Stomach (tissue), 19 donors: ENCODE data around the gene NR4A1. TPM values are rescaled to one million over a fixed set of nuclear protein-coding genes. Genes with fewer than 3 reads are reported as not detected.

Experiments
- DNase-seq, 2 donors: peaks; one replicate each; pipeline versions ENCODE4 v3.0.0 to v3.0.0-alpha.2; 2013 to 2019
- H3K27ac ChIP-seq, 5 donors: fragments of 200-600 bp in 4 of 5; sonication (generic) in 4 of 5; one replicate each; pipeline ENCODE4 v1.5.1; 2013 to 2019; ENCODE audit warnings: mild to moderate bottlenecking in 1 of 5, moderate library complexity in 1 of 5
- H3K27me3 ChIP-seq, 3 donors: fragments of 200-600 bp; sonication (generic); one replicate each; pipeline ENCODE4 v1.5.1; 2017 to 2019; ENCODE audit warnings: mixed run types in 1 of 3
- H3K36me3 ChIP-seq, 4 donors: fragments of 200-600 bp; sonication (generic); 1 replicate in 3 of 4; 2 replicates in 1 of 4; pipeline ENCODE4 v1.5.1; 2016 to 2019
- H3K4me1 ChIP-seq, 4 donors: fragments of 200-600 bp; sonication (generic); one replicate each; pipeline ENCODE4 v1.5.1; 2016 to 2019
- H3K4me3 ChIP-seq, 4 donors: fragments of 200-600 bp; sonication (generic) in 3 of 4; one replicate each; pipeline ENCODE4 v1.5.1; 2016 to 2019; ENCODE audit warnings: mild to moderate bottlenecking in 1 of 4
- H3K9me3 ChIP-seq, 4 donors: fragments of 200-600 bp; sonication (generic); one replicate each; pipeline ENCODE4 v1.5.1; 2016 to 2019
- CTCF ChIP-seq, 7 experiments: fragments of 450-650 bp in 4 of 7; fragments of 200-600 bp in 3 of 7; sonication (generic) in 3 of 7; IDR thresholded peaks; one replicate each; pipeline ENCODE4 v1.5.1; 2016 to 2019; ENCODE audit warnings: antibody characterized with exemption in 7 of 7, control low read depth in 2 of 7, mild to moderate bottlenecking in 1 of 7
- EP300 ChIP-seq: sonication (generic); formaldehyde crosslinking; IDR thresholded peaks from one replicate; pipeline ENCODE4 v1.6.1; 2017; ENCODE audit warnings: antibody characterized with exemption
- POLR2A ChIP-seq, 4 donors: fragments of 450-650 bp; IDR thresholded peaks; one replicate each; pipeline ENCODE4 v1.6.1; 2016; ENCODE audit warnings: antibody characterized with exemption in 4 of 4, control low read depth in 2 of 4, mild to moderate bottlenecking in 1 of 4, moderate library complexity in 1 of 4
- POLR2AphosphoS5 ChIP-seq, 3 donors: sonication (generic); formaldehyde crosslinking; IDR thresholded peaks; one replicate each; pipeline ENCODE4 v1.6.1; 2016; ENCODE audit warnings: antibody characterized with exemption in 3 of 3
- WGBS, 5 donors: extraction: QIAGEN DNeasy Blood & Tissue Kit in 3 of 5; methylation state at CpG; one replicate each; pipeline versions ENCODE4 v1.1.5 to v1.1.7; 2013 to 2018; 5-methylcytosine and 5-hydroxymethylcytosine counted together
- intact Hi-C: fragments of 100-400 bp; cut with DNase I; formaldehyde crosslinking; loops from one replicate; pipeline ENCODE4 v1.15.1; 2023; ENCODE audit warnings: low total_unique reads
- long read RNA-seq, 10 donors: transcript quantifications; one replicate each; lab custom pipeline, GENCODE V29; 2026
- polyA plus RNA-seq, 3 donors: library from polyadenylated mRNA; stranded (reverse); fragments of 200-250 nt; gene quantifications; one replicate each; pipeline ENCODE4 v1.2.3, GENCODE V29; 2013
- total RNA-seq, 5 donors: library from RNA; depleted of rRNA; stranded (reverse); fragments of >200 nt; gene quantifications; one replicate each; pipeline versions ENCODE4 v1.1.0 to v1.2.3, GENCODE V29; 2014 to 2016
- donor health status: healthy with polysubstance abuse.
- donor health status: Bipolar disorder and iron deficiency.
- donor health status: healthy.

The NR4A1 gene
- total RNA-seq (100 to 1,000 TPM in 3 of 5 donors, 10 to 100 TPM in 2; 29.4 to 384 (median 230) TPM), polyA plus RNA-seq (10 to 100 TPM; 41.3 to 65.5 (median 55.0) TPM)
- long read RNA-seq, donor 1, full-length matches to known transcripts, result 18 of 18 reads
- long read RNA-seq, donor 1, partial matches to known transcripts, result 0 of 18 reads
- long read RNA-seq, donor 1, other reads (novel, unspliced or antisense), result 0 of 18 reads
- long read RNA-seq, donor 2, full-length matches to known transcripts, result 12 of 12 reads
- long read RNA-seq, donor 2, partial matches to known transcripts, result 0 of 12 reads
- long read RNA-seq, donor 2, other reads (novel, unspliced or antisense), result 0 of 12 reads
- long read RNA-seq, donor 3, full-length matches to known transcripts, result 154 of 199 reads
- long read RNA-seq, donor 3, partial matches to known transcripts, result 45 of 199 reads
- long read RNA-seq, donor 3, other reads (novel, unspliced or antisense), result 0 of 199 reads
- long read RNA-seq, donor 4, result 0 reads
- long read RNA-seq, donor 5, full-length matches to known transcripts, result 50 of 70 reads
- long read RNA-seq, donor 5, partial matches to known transcripts, result 20 of 70 reads
- long read RNA-seq, donor 5, other reads (novel, unspliced or antisense), result 0 of 70 reads
- long read RNA-seq, donor 6, full-length matches to known transcripts, result 77 of 102 reads
- long read RNA-seq, donor 6, partial matches to known transcripts, result 25 of 102 reads
- long read RNA-seq, donor 6, other reads (novel, unspliced or antisense), result 0 of 102 reads
- long read RNA-seq, donor 7, full-length matches to known transcripts, result 13 of 13 reads
- long read RNA-seq, donor 7, partial matches to known transcripts, result 0 of 13 reads
- long read RNA-seq, donor 7, other reads (novel, unspliced or antisense), result 0 of 13 reads
- long read RNA-seq, donor 8, full-length matches to known transcripts, result 100 of 121 reads
- long read RNA-seq, donor 8, partial matches to known transcripts, result 21 of 121 reads
- long read RNA-seq, donor 8, other reads (novel, unspliced or antisense), result 0 of 121 reads
- long read RNA-seq, donor 9, full-length matches to known transcripts, result 22 of 27 reads
- long read RNA-seq, donor 9, partial matches to known transcripts, result 5 of 27 reads
- long read RNA-seq, donor 9, other reads (novel, unspliced or antisense), result 0 of 27 reads
- long read RNA-seq, donor 10, full-length matches to known transcripts, result 17 of 25 reads
- long read RNA-seq, donor 10, partial matches to known transcripts, result 8 of 25 reads
- long read RNA-seq, donor 10, other reads (novel, unspliced or antisense), result 0 of 25 reads

GRCh38 chr12:52050758-52051541 is at the start of gene NR4A1:
Gene NR4A1, plus strand, starts transcription at chr12:52051442. Its CDS starts 2,887 bp downstream, at chr12:52054329.
- H3K36me3 ChIP-seq, result peaks cover 14 to 23% (median 22%) of the 10 kb centered on the region in 4 donors
- peak within 1 kb of the TSS; percentile 89 to 100 (median 98) for H3K27ac ChIP-seq
- H3K9me3 ChIP-seq, result no peaks in the 10 kb centered on the region
- H3K4me3 ChIP-seq, result peak within 1 kb of the TSS; percentile 59 to 80 (median 67)
- peaks cover 36 to 76% (median 46%) of the 10 kb centered on the region in 4 donors for H3K4me1 ChIP-seq
- 0 to 1% (median 1%) methylated on average over 12 to 77 of the region's 77 CpGs for WGBS, 5 donors
- peak; percentile 99 for DNase-seq
- intact Hi-C loops, result no loop called here
- TF ChIP-seq CTCF (IDR thresholded peaks at IDR 0.05) (peak in 2 of 7 experiments; percentile 5 to 6), POLR2AphosphoS5 (IDR thresholded peaks at IDR 0.05) (peak; percentile 99 to 100 (median 100)), POLR2A (IDR thresholded peaks at IDR 0.05) (peak in 2 of 4 donors; percentile 96 to 98), EP300 (no peak)
- no peaks in the 10 kb centered on the region for H3K27me3 ChIP-seq

- Histone ChIP-seq H3K27me3 (peaks cover 0 to 38% (median 19%) of the 10 kb centered on the region in 3 donors), H3K9me3 (no peaks in the 10 kb centered on the region), H3K4me1 (peaks cover 17 to 42% (median 21%) of the 10 kb centered on the region in 4 donors), H3K27ac (no peak overlapping the region), H3K4me3 (no peak overlapping the region), H3K36me3 (peaks cover 0 to 11% (median 8%) of the 10 kb centered on the region in 4 donors)
- intact Hi-C loops, result no loop called here
- TF ChIP-seq EP300 (no peak), CTCF (IDR thresholded peaks at IDR 0.05) (no peak), POLR2AphosphoS5 (IDR thresholded peaks at IDR 0.05) (no peak), POLR2A (IDR thresholded peaks at IDR 0.05) (no peak)
- no peak for DNase-seq
- WGBS, 5 donors, result 75 to 91% (median 89%) methylated on average over 6 to 8 of the region's 8 CpGs
These were observed 48.2 kb upstream of the NR4A1 start for GRCh38 chr12:52003016-52003550.

GRCh38 chr12:52003591-52003990 is 47.7 kb upstream of the NR4A1 start:
- H3K4me3 ChIP-seq, result no peak overlapping the region
- H3K4me1 ChIP-seq, result peaks cover 17 to 47% (median 23%) of the 10 kb centered on the region in 4 donors
- intact Hi-C loops, result no loop called here
- DNase-seq, result no peak
- TF ChIP-seq EP300 (no peak), POLR2AphosphoS5 (IDR thresholded peaks at IDR 0.05) (no peak), POLR2A (IDR thresholded peaks at IDR 0.05) (no peak), CTCF (IDR thresholded peaks at IDR 0.05) (no peak)
- H3K36me3 ChIP-seq, result peaks cover 0 to 9% (median 5%) of the 10 kb centered on the region in 4 donors
- H3K27ac ChIP-seq, result no peak overlapping the region
- H3K27me3 ChIP-seq, result peaks cover 0 to 38% (median 19%) of the 10 kb centered on the region in 3 donors
- 60 to 78% (median 76%) methylated on average over 6 of the region's 6 CpGs for WGBS, 5 donors
- H3K9me3 ChIP-seq, result no peaks in the 10 kb centered on the region
